Measurements from ENCODE around the gene ATP6V0B. TPM values are rescaled to one million over a fixed set of nuclear protein-coding genes. Genes with fewer than 3 reads are reported as not detected.

Gene ATP6V0B
- total and polyA plus RNA-seq, 9 of the 15 experiments (the other 6 are each of a cell fraction or from before 2014, with no cell fraction given): 137 to 328 (median 220) TPM

DNA sequence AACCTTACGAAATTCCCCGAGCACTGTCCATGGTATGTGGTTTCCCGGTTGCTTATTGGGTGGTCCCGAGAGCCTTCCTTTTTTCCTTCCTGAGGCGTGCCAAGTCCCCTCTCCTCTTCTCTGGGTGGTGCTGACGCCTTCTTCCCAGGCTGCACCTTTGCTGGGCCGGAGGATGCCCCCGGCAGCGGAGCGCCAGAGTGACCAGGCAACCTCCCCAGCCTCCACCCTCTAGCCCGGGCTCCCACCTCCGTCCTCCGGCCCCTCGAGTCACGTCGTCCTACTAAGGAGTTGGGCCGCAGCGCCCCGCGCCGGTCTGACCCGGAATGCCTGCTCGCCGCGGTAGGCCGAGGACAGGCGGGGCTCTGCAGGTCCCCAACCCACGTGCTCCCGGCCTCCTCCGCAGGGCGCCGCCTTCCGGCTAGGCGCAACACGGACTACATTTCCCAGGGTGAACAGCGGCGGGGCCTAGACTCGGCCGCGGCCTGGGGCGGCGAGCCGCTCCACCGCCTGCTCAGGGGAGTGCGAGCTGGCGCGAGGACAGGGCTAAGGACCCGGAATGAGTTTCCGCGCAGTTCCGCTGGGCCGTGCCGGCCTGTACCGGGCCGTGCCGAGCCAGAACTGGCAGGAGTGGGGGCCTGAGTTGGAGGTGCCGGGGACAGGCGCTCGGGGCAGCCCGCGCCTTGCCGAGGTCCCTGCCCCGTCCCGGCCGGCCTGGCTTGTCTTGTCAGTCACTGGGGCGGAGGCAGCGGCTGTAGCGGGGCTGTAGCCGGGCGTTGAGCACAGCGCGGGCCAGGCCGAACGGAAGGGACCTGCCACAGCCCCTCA lies 28.3 kb upstream of the ATP6V0B start, which contains the start of gene IPO13 (continued):
- TF ChIP-seq ZEB2 (IDR thresholded peaks at IDR 0.05): 0 out of 2 replicates have a peak, but pooled peaks have one; percentile 65
- TF ChIP-seq ZNF76 (CRISPR knock-in tag; IDR thresholded peaks at IDR 0.05; ENCODE audit: borderline replicate concordance): 0 out of 2 replicates have a peak, but pooled peaks have one; percentile 55
- TF ChIP-seq TBL1XR1 (IDR thresholded peaks at IDR 0.05; ENCODE audit: low read length in 2 of 2): peak in 1 of 2 experiments; percentile 72; a peak in 1 of 4 replicates
- TF ChIP-seq MAFK (IDR thresholded peaks at IDR 0.05; ENCODE audit: low read length): no peak
- TF ChIP-seq, protein P1, sequence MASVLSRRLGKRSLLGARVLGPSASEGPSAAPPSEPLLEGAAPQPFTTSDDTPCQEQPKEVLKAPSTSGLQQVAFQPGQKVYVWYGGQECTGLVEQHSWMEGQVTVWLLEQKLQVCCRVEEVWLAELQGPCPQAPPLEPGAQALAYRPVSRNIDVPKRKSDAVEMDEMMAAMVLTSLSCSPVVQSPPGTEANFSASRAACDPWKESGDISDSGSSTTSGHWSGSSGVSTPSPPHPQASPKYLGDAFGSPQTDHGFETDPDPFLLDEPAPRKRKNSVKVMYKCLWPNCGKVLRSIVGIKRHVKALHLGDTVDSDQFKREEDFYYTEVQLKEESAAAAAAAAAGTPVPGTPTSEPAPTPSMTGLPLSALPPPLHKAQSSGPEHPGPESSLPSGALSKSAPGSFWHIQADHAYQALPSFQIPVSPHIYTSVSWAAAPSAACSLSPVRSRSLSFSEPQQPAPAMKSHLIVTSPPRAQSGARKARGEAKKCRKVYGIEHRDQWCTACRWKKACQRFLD (CRISPR knock-in tag; IDR thresholded peaks at IDR 0.05): peak; percentile 72
- no peak for TF ChIP-seq ZNF583 (CRISPR knock-in tag; IDR thresholded peaks at IDR 0.05)
- TF ChIP-seq, protein P2, sequence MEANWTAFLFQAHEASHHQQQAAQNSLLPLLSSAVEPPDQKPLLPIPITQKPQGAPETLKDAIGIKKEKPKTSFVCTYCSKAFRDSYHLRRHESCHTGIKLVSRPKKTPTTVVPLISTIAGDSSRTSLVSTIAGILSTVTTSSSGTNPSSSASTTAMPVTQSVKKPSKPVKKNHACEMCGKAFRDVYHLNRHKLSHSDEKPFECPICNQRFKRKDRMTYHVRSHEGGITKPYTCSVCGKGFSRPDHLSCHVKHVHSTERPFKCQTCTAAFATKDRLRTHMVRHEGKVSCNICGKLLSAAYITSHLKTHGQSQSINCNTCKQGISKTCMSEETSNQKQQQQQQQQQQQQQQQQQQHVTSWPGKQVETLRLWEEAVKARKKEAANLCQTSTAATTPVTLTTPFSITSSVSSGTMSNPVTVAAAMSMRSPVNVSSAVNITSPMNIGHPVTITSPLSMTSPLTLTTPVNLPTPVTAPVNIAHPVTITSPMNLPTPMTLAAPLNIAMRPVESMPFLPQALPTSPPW (CRISPR knock-in tag; IDR thresholded peaks at IDR 0.05): peak; percentile 93
- no peak for TF ChIP-seq PTRF (tag; IDR thresholded peaks at IDR 0.05)
- TF ChIP-seq, protein P3, sequence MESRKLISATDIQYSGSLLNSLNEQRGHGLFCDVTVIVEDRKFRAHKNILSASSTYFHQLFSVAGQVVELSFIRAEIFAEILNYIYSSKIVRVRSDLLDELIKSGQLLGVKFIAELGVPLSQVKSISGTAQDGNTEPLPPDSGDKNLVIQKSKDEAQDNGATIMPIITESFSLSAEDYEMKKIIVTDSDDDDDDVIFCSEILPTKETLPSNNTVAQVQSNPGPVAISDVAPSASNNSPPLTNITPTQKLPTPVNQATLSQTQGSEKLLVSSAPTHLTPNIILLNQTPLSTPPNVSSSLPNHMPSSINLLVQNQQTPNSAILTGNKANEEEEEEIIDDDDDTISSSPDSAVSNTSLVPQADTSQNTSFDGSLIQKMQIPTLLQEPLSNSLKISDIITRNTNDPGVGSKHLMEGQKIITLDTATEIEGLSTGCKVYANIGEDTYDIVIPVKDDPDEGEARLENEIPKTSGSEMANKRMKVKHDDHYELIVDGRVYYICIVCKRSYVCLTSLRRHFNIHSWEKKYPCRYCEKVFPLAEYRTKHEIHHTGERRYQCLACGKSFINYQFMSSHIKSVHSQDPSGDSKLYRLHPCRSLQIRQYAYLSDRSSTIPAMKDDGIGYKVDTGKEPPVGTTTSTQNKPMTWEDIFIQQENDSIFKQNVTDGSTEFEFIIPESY (CRISPR knock-in tag; IDR thresholded peaks at IDR 0.05): peak; percentile 84
- TF ChIP-seq SAFB (IDR thresholded peaks at IDR 0.05; ENCODE audit: borderline replicate concordance, low read depth, low read length): no peak
- no peak for TF ChIP-seq TFAM (CRISPR knock-in tag; conservative IDR thresholded peaks at IDR 0.05)
- TF ChIP-seq ZNF507 (tag; conservative IDR thresholded peaks at IDR 0.05): no peak
- TF ChIP-seq, protein P4, sequence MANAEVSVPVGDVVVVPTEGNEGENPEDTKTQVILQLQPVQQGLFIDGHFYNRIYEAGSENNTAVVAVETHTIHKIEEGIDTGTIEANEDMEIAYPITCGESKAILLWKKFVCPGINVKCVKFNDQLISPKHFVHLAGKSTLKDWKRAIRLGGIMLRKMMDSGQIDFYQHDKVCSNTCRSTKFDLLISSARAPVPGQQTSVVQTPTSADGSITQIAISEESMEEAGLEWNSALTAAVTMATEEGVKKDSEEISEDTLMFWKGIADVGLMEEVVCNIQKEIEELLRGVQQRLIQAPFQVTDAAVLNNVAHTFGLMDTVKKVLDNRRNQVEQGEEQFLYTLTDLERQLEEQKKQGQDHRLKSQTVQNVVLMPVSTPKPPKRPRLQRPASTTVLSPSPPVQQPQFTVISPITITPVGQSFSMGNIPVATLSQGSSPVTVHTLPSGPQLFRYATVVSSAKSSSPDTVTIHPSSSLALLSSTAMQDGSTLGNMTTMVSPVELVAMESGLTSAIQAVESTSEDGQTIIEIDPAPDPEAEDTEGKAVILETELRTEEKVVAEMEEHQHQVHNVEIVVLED (CRISPR knock-in tag; IDR thresholded peaks at IDR 0.05): peak; percentile 72
- 0 out of 2 replicates have a peak, but pooled peaks have one; percentile 62 for TF ChIP-seq ERF (CRISPR knock-in tag; IDR thresholded peaks at IDR 0.05)
- peak; percentile 70 for TF ChIP-seq CHD1 (IDR thresholded peaks at IDR 0.05; ENCODE audit: low read length)
- peak; percentile 77; the same call in 1 of the 2 replicates for TF ChIP-seq GATAD2A (IDR thresholded peaks at IDR 0.05)
- no peak for TF ChIP-seq ZNF561 (CRISPR knock-in tag; conservative IDR thresholded peaks at IDR 0.05)
- TF ChIP-seq ESRRB (CRISPR knock-in tag; IDR thresholded peaks at IDR 0.05; ENCODE audit: borderline replicate concordance): no peak
- TF ChIP-seq MYC (IDR thresholded peaks at IDR 0.05; ENCODE audit: low read depth, low read length): peak; percentile 99
- peak; percentile 94; the same call in 1 of the 2 replicates for TF ChIP-seq MYC (CRISPR knock-in tag; IDR thresholded peaks at IDR 0.05; ENCODE audit: borderline replicate concordance, low read depth)
- peak; percentile 99 for TF ChIP-seq DACH1 (IDR thresholded peaks at IDR 0.05; ENCODE audit: partially characterized antibody)
- peak in 1 of 2 experiments; percentile 68; a peak in 1 of 3 replicates for TF ChIP-seq CBX3 (IDR thresholded peaks at IDR 0.05; ENCODE audit: borderline replicate concordance in 1 of 2, low read length in 2 of 2)

All from K562 (cell line).